ENCODE data around the gene FOXP1.

Gene FOXP1

DNA sequence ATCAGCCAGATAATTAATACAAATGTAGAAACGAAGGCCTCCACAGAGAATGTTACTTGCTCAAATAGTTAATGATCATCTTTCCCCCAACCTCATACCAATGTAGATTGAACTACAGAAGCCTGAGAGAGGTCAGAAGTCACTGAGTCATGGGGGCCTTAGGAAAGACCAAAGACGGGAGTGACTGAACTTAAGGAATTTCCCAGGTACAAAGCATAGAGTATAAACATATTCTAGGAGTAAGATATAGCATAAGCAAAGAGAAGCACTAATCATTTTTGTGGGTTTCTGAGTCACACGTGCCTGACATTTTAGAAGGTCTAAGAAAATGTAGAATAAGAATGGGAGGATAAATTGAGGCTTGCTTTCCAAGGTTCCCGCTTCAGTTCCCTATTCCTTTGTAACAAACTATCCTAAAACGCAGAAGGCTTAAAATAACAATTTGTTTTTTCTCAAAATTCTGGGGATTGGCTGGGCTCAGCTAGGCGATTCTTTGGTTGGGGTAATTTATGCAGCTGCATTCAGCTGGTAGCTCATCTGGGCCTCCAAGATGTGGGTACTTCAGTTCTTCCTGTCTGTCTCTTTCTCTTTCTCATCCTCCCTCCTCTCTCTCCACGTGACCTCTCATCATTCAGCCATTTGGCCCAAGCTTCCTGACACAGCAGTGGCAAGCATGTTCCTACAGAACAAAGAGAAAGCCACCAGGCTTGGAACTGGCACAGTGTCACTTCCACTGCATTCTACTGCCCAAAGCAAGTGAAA is 422.6 kb downstream of the FOXP1 start:
- DNase-seq = no peak

DNA sequence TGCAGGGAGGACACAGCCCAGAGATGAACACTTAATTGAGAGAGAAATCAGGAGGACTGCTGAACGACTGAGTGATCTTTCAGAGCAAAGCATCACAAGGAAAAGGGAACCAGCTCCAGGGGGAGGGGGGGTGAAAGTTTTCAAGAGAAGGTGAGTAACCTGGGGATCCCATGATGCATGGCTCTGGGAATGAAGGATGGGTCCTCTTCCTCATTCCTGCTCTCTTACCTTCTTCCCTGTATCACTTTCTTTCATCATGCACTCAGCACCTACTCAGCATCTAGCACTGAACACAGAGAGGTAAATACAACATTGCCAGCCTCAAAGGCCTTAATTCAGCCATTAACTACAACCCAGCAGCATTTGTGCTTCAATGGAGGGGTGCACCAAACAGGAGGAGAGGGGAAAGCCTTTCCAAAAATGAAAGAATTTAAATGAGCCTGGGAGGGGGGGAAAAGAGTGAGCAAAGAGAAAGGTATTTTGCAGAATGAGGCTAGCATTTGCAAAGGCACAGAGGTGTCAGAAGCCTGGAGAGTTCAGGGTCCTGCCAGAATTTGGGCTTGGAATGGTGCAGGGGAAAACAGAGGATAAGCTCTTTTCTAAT is 427.4 kb downstream of the FOXP1 start:
- no peak for DNase-seq

DNA sequence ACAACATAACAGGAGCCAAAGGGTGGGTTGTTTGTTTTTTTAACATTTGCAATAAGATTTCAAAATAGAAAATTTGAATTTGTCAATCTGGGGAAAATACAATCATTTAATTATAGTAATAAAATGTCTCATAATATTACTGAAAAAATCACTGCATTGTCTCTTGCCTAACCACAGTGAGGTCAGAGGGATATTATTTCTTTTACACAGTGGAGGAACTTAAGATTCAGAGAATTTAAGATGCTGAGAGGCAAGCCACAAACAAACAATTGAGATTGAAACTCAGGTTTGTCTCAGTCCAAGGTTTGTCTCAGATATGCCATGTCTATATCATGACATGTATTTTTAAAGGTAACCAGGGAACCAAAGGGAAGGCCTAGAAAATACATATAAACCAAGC is 428.7 kb downstream of the FOXP1 start:
- no peak for DNase-seq

DNA sequence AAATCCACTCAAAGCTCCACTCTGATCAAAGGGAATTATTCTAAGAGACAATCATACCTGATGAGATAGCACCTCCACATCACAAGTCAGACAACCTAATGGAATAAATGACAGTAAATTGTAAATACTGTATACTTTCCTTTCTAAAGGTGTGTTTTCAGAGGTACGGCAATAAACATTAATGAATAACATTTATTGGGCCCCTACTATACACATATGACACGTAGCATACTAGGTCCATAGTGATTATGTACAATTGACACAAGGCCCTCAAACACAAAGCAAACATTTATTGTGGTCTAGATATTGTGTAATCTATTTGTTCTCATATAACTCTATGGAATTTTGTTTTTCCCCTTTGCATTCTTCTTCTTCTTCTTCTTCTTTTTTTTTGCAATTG is 429.8 kb downstream of the FOXP1 start:
- no peak for DNase-seq

DNA sequence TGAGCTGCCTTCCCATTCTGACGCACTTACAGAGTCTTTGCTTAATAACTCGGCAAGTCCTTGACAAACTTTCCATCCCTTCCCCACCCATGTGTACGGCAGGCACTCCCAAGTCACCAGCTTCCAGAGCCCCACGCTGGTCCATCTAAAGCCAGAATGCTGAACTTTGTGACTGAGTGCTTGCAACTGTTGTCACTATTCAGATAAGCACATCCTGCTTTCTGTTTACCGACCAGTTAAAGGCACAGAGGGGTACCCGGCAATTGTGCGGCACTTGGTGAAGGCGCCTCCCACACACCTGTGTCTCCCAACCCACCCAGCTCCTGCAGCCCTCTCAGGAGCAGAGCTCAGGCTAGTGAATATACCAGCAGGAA is 430.6 kb downstream of the FOXP1 start:
- no peak for DNase-seq

DNA sequence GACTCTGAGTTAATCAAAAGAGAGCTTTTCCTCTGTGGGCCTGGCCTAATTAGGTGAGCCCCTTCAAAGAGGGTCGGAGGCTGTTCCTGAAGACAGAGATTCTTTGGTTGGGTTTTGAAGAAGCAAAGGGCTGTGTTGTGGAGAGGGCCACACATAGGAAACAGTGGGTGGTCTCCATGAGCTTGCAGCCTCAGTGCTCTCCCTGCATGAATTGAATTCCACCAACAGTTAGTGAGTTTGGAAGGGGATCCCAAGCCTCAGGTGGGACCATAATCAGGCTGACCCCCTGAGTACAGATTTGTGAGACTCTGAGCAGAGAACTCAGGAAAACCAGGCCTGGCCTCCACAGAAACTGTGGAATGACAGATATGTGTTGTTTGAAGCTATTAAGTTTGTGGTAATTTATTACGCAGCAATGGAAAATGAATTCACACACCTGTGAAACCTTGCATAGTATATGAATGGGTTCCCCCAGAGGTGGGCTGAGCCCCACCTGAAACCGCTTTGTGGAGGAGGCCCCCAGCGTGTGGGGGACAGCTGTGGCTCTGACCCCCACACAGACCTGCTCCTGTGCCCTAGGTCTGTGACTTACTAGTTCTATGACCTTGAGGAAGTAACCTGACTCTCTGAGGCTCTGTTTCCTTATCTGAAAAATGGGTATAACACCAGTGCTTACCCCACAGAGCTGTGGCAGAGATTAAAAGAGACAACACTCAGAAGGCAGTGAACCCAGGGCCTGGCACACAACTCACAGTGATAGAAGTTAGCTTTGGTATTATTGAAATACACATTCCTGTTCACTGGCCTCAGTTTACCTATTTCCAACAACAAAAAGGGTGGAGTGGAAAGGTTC is 431.3 kb downstream of the FOXP1 start:
- DNase-seq = no peak

DNA sequence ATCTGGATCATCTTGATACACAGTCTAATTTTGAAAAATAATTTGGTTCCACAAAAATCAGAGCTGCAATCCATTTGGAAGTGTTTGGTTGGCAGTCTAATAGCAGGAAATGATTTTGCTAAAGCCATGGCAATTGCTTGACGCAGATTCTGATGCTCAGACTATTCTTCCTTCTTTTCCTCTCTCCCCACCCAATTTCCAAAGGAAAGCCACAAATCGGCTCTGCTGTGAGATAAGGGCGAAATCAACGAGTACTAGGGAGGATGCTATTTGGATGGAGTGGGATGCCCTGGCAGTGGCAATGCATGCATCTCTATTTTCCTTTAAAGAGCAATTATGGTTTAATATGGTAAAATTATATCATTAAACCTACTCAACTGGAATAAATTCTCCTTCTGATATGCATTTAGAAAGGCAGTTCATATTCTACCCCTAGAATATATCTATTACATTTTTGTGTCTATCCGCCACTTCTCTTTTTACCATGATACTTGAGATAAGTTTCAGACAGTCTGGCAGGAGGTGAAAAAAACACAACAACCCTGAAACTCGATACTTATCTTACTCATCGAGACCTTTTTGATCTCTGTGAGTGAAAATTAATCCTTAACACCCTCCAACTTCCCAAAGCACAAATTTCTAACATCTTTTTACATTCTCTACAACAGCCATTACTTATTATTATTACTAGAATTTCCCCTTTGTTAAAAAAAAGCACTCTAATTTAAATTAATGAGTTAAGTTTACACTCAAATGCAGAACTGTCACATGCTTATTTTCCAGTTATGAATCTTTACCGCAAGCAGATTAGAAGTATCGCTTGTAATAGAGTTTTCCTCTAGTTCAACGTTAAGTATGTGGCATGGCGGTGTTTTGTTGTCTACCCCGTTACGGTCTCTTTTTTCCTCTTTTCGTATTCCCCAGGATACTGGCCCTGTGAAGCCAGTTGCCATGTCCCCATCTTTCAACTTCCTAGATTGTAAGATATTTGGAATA is 433.3 kb downstream of the FOXP1 start:
- no peak for DNase-seq

DNA sequence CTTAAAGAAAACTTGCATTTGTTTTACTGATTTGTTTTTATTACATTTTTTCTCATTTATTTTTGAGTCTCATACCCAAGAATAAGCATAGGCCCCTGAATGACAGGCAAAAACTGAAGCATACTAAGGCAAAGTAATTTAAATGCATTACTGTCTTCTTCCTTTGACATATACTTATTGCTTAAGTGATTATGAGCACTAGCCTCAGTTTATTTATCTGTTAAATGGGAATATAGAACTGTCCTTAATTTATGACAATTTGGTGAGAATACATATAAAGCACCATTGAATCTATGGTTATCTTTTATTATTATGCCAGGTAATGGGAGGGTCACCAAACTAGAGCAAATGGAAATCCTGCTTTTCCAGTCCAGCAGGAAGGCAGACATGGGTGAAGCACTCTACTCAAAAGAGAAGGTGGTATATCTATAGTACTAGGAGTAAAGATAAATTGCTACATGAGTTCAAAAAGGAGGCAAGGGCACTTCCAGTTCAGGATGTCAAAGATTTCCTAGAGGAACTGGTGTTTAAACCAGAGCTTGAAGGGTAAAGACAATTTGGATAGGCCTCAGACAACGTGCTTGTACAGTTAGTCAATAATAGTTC is 435.0 kb downstream of the FOXP1 start:
- DNase-seq = no peak

DNA sequence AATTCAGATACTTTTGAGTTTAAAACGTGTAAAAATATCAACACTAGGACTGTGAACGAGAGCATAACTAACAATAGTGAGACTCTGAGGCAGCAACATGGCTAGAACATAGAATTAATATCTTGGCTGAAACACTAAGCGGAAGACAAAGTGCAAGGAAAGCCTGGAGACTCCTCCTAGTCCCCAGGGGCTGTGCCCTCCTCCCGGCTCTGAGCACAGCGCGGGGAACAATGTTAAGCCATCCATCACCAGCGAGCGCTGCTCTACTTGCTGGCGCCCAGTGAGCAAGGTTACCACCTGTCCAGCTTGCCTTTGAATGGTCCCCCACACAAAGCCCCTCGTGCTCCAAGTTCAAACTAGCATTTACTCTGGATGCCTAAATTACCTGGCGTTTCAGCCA is 436.9 kb downstream of the FOXP1 start:
- peak; percentile 43 for DNase-seq

DNA sequence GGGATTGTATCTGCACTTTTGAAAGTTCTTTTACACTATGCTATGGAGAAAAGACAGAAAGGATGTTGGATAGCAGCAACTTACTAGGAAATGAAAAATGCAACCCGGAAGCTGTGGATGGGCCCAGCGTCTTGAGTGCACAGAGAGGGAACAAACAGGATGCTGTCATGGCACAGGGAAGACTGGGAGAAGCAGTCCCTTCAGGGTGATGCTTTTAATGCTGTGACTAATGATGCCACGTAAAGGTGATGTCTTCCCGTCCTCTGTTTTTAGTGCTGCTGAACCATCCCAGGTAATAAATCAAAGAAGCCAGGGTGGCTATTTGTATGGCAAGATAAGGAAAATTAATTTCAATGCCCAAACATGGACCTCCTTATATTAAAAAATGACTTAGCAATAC is 437.6 kb downstream of the FOXP1 start:
- DNase-seq = no peak

DNA sequence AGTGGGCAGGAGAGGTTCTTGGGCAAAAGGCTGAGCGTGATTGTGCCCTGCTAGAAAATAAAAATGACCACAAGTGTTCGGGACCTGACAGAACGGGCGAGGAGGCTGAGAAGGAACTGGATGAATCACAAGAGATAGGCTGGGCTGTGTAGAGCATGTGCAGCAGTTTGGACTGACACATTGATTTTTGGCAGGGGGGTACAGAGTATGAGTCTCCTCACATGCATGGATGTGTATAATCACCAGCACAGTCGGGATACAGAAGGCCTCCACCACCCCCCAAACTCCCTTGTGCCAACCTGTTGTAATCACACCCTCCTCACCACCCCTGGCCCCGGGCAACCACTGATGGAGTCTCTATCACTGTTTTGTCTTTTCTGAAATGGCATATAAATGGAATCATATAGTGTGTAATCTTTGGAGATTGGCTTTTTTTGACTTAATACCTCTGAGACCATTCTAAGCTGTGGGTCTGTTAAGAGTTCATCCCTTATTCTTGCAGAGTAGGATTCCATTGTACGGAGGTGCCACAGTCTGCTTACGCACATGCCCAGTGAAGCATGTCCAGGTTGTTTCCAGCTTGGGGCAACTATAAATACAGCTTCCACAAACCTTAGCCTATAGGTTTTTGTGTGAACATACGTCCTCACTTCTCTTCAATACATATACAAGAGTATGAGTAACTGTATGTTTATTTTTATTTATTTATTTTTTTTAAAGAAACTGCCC is 438.8 kb downstream of the FOXP1 start:
- no peak for DNase-seq

DNA sequence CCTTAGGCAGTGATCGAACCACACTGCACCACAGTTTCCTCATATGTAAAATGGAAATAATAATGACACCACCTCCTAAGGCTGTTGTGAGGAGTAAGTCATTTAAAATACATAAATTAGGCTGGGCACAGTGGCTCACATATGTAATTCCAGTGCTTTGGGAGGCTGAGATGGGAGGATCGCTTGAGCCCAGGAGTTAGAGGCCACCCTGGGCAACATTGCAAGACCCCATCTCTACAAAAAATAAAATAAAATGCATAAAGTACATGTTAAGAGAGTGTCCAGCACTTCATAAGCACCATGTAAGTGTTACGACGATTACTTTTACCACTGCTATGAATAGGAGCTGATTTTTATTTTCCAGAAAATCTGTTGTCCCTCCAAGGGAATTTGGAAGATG is 440.0 kb downstream of the FOXP1 start:
- no peak for DNase-seq

DNA sequence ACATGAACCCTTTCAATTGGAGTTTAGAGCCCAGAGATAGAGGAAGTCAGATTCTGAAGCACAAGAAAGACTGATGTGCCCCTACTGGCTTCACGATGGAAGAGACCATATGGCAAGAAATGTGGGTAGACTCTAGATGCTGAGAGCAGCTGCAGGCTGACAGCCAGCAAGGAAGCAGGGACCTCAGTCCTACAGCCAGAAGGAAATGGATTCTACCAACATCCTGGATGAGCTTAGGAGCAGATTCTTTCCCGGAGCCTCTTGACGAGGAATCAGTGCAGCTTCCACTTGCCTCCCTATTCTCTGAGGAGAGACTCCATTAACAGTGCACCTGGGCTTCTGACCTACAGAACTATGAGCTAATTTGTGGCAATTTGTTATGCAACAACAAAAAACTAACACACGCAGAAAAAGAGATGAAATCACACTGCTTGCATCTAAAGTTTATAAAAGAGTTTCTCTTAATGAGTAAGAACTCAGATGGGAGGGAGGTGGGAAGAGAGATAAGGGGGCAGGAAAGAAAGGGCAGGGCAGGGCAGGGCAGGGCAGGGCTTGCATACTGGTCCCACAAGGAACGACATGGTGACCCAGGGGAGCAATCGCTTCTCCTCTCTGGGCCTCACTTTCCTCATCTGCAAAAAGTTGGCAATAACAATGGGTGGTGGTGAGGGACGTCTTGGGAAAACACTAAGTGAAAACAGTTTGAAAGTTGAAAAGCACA is 440.9 kb downstream of the FOXP1 start:
- DNase-seq = peak; percentile 63

DNA sequence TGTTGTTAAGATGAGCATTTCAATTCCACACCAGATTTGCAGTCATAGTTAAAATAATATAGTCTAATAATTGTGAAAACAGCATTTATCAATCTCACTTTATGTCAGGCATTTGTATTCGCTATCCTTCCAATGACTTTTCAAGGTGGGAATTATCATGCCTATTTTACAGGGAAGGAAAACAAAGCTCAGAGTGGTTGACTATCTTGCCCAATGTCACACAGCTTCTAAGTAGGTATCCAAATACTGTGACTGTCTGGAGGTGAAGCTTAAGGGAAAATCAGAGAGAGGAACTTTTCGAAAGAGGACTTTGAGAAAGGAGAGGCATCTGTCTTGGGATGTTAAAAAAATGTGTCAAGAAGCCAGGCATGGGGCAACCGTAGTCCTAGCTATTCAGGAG is 443.1 kb downstream of the FOXP1 start:
- no peak for DNase-seq

DNA sequence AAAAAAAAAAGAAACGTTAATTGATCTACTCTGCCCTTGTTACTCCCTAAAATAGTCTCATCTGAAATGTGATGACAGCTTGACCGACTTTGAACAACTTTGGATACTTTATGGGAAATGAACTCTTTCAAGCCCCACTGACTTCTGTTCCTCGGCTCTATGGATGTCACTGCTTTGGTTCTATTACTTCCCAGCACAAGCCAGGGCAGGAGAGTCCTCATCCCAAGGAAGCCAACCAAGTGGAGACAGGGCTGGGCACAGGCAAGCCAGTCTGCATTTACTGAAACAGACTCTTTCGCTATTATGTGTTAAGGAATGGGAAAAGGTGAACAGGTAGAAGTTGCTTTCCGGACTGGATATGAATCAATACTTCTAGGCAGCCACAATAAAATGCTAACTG is 444.0 kb downstream of the FOXP1 start:
- no peak for DNase-seq

DNA sequence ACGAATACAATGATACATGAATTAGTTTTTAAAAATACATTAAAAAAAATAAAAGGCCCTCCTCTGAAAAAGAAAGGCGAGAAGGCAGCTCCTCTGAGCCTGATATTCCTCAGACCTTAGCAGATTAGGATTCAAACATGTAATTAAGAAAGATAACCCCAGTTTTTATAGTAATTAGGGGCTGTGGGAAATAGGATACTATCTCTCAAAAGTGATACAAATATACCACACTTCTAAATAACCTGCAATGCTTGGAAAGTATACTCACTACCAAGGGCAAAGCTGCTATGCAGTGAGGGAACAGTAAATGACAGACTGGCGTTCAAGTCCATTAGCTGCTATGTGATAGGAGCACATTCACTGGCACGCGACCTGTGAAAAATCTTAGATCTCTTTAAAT is 445.1 kb downstream of the FOXP1 start:
- DNase-seq = peak; percentile 69

DNA sequence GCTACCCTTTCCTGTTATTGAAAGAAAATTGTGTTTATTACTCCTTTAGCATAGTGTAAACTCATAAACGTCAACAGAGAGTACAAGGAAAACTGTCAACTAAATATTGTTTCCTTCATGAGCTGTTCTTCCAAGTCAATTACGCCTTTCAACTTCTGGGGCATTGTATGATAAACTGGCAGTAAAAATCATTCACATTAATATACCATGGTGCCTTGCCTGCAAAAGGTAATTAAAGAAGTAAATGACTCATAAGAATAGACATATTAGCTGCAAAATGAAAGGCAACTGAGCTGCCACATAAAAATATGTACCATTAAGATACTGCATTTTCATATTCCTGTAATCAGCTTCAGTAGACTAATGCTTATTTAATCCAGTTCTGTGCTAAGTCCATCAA is 447.3 kb downstream of the FOXP1 start:
- DNase-seq = no peak

DNA sequence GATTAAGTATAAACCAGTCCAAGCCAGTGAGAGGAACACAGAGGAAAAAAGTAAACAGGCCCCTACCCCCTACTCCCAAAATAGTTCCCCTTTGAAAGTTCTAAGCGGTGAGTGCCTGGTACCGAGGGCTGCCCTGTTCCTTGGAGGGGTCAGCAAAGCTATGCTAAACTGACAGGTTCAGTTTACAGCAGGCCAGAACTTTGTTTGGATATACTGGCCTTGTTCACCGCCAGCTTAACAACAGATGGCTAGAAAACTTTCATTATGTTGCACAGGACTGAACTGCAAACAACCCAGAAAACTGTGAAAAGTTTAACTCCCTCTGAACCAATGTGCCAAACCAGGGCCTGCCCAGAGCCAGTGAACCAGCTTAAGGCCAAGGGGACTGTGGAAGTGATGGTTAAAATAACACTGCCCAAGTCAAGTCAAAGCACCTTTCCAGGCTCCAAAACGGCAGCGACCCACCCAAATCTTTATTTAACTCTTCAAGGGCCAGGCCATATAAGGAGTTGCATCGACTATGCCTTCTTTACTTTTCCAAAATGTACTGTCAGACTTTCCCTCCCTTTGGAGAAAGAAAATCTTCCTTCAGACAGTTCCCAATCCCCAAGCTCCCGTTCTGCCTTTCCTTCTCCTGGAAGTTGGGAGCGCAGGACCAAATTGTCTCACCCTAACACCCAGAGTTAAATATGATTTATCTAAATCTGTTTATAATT is 448.0 kb downstream of the FOXP1 start:
- no peak for DNase-seq

DNA sequence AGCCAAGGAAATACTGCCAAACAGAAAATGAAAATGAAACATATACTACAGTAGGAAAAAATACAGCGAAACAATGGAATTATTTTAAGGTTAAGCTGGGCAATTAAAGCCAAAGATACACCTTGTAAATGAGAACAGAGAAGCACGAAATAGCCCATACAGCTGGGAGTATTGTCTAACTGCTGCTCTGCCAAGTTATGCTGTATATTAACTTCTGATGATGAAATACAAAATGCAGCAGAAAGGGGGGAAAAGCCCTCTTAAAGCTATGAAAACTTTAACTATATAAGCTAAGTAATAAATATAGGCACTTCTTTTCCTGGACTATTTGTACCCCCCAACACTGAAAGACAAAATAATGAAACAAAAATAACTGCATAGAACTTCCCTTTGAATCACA is 449.0 kb downstream of the FOXP1 start:
- DNase-seq = no peak

DNA sequence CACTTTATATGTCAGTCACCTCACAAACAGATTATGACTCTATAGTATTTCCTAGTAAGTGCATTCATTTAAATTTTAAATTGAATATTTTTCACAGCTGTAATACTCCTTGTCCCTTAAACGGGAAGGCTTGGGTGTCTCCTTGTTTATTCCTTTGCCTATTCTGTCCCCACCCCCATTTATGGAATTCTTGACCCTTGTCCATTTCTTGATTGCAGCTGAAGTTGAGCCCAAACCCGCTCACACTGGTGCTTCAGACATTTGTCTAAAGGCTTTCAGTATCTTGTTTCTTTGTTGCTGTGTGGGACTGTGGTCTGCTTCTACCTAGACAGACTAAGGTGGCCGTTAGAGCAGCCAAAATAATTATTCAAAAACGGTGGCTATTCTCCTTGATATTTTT is 449.7 kb downstream of the FOXP1 start:
- DNase-seq = no peak
